Skeletal muscle satellite cell (primary cell): Measurements from ENCODE around the gene FAM181B.
"Not testable (repeated sequence)": the region's sequence is repeated elsewhere in the genome, so short reads cannot be mapped to it uniquely, and the experiment has no call there.

Experiments used
- H3K27me3 ChIP-seq: 2 replicates; pipeline ENCODE4 v1.7.0; 2013; ENCODE audit warnings: low read length; ENCODE audit not compliant: control insufficient read depth, insufficient read depth
- H3K36me3 ChIP-seq: 2 replicates; pipeline ENCODE4 v1.7.0; 2013; ENCODE audit warnings: mild to moderate bottlenecking, control low read depth, low read length; ENCODE audit not compliant: insufficient read depth
- H3K4me1 ChIP-seq: 2 replicates; pipeline ENCODE4 v1.7.0; 2013; ENCODE audit warnings: low read length; ENCODE audit not compliant: control insufficient read depth, insufficient read depth
- H3K4me2 ChIP-seq: 2 replicates; pipeline ENCODE4 v1.7.0; 2013; ENCODE audit warnings: mild to moderate bottlenecking, low read length
- H3K4me3 ChIP-seq: 2 replicates; pipeline ENCODE4 v1.7.0; 2013; ENCODE audit warnings: low read length
- H3K9ac ChIP-seq: 2 replicates; pipeline ENCODE4 v1.7.0; 2013; ENCODE audit warnings: mild to moderate bottlenecking, low read depth, low read length, moderate library complexity
- H3K9me3 ChIP-seq: replicated peaks from 2 replicates; pipeline ENCODE4 v1.7.0; 2013; ENCODE audit warnings: mild to moderate bottlenecking, control low read depth, low read length

The FAM181B gene

GRCh38 chr11:82703796-82704195, 29.9 kb downstream of the FAM181B start:
- Histone ChIP-seq H3K36me3 (no peaks in the 10 kb centered on the region), H3K9ac (no peak overlapping the region), H3K4me3 (no peak overlapping the region), H3K4me1 (no peaks in the 10 kb centered on the region), H3K9me3 (no peaks in the 10 kb centered on the region), H3K27me3 (peaks cover 32% of the 10 kb centered on the region), H3K4me2 (no peak overlapping the region)

GRCh38 chr11:82703226-82703625, 30.4 kb downstream of the FAM181B start:
- Histone ChIP-seq H3K4me2 (no peak overlapping the region), H3K4me3 (no peak overlapping the region)

GRCh38 chr11:82701847-82702520, 31.7 kb downstream of the FAM181B start:
- H3K4me1 ChIP-seq: no peaks in the 10 kb centered on the region
- H3K27me3 ChIP-seq: peaks cover 31% of the 10 kb centered on the region
- no peaks in the 10 kb centered on the region for H3K9me3 ChIP-seq
- no peaks in the 10 kb centered on the region for H3K36me3 ChIP-seq
- no peak overlapping the region for H3K4me2 ChIP-seq
- no peak overlapping the region for H3K4me3 ChIP-seq
- H3K9ac ChIP-seq: no peak overlapping the region

More at GRCh38 chr11:82703226-82703625, 30.4 kb downstream of the FAM181B start:
- Histone ChIP-seq H3K4me1 (no peaks in the 10 kb centered on the region), H3K9me3 (no peaks in the 10 kb centered on the region), H3K27me3 (peaks cover 35% of the 10 kb centered on the region), H3K9ac (no peak overlapping the region), H3K36me3 (no peaks in the 10 kb centered on the region)

GRCh38 chr11:82698576-82699352, 34.9 kb downstream of the FAM181B start:
- no peaks in the 10 kb centered on the region for H3K9me3 ChIP-seq
- H3K4me1 ChIP-seq: no peaks in the 10 kb centered on the region
- H3K4me2 ChIP-seq: no peak overlapping the region
- H3K4me3 ChIP-seq: no peak overlapping the region
- no peaks in the 10 kb centered on the region for H3K36me3 ChIP-seq
- H3K27me3 ChIP-seq: peaks cover 15% of the 10 kb centered on the region
- H3K9ac ChIP-seq: no peak overlapping the region

GRCh38 chr11:82692981-82693380, 40.7 kb downstream of the FAM181B start:
- H3K4me2 ChIP-seq: no peak overlapping the region

GRCh38 chr11:82689347-82689746, 44.3 kb downstream of the FAM181B start:
- Histone ChIP-seq H3K4me3 (peak overlapping the region; percentile 45), H3K27me3 (peaks cover 28% of the 10 kb centered on the region)
- not testable (repeated sequence) for H3K9me3 ChIP-seq, H3K9ac ChIP-seq, H3K4me1 ChIP-seq, H3K4me2 ChIP-seq, H3K36me3 ChIP-seq

More at GRCh38 chr11:82692981-82693380, 40.7 kb downstream of the FAM181B start:
- peaks cover 13% of the 10 kb centered on the region for H3K27me3 ChIP-seq
- no peaks in the 10 kb centered on the region for H3K4me1 ChIP-seq
- H3K9ac ChIP-seq: no peak overlapping the region
- H3K36me3 ChIP-seq: no peaks in the 10 kb centered on the region
- H3K4me3 ChIP-seq: no peak overlapping the region
- no peaks in the 10 kb centered on the region for H3K9me3 ChIP-seq

- H3K9me3 ChIP-seq: no peaks in the 10 kb centered on the region
- H3K9ac ChIP-seq: no peak overlapping the region
- no peak overlapping the region for H3K4me3 ChIP-seq
- H3K27me3 ChIP-seq: peaks cover 33% of the 10 kb centered on the region
- H3K4me2 ChIP-seq: no peak overlapping the region
- H3K36me3 ChIP-seq: no peaks in the 10 kb centered on the region
- no peaks in the 10 kb centered on the region for H3K4me1 ChIP-seq
Measured at GRCh38 chr11:82686211-82686610, 47.5 kb downstream of the FAM181B start.

GRCh38 chr11:82683029-82683428, 50.6 kb downstream of the FAM181B start:
- Histone ChIP-seq H3K9me3 (no peaks in the 10 kb centered on the region), H3K27me3 (peaks cover 25% of the 10 kb centered on the region), H3K4me2 (no peak overlapping the region), H3K36me3 (no peaks in the 10 kb centered on the region), H3K4me3 (no peak overlapping the region), H3K9ac (no peak overlapping the region), H3K4me1 (no peaks in the 10 kb centered on the region)

- no peaks in the 10 kb centered on the region for H3K9me3 ChIP-seq
- H3K4me2 ChIP-seq: peak overlapping the region; percentile 50
- H3K27me3 ChIP-seq: peaks cover 25% of the 10 kb centered on the region
- no peaks in the 10 kb centered on the region for H3K4me1 ChIP-seq
- no peak overlapping the region for H3K9ac ChIP-seq
- no peak overlapping the region for H3K4me3 ChIP-seq
- no peaks in the 10 kb centered on the region for H3K36me3 ChIP-seq
Measured at GRCh38 chr11:82682003-82682751, 51.5 kb downstream of the FAM181B start.

GRCh38 chr11:82680252-82680651, 53.4 kb downstream of the FAM181B start:
- H3K9me3 ChIP-seq: no peaks in the 10 kb centered on the region
- H3K9ac ChIP-seq: no peak overlapping the region
- no peak overlapping the region for H3K4me3 ChIP-seq
- no peak overlapping the region for H3K4me2 ChIP-seq
- peaks cover 15% of the 10 kb centered on the region for H3K27me3 ChIP-seq
- no peaks in the 10 kb centered on the region for H3K4me1 ChIP-seq
- no peaks in the 10 kb centered on the region for H3K36me3 ChIP-seq
